GM12801 (cell line): ENCODE results near the gene SMG7.

Source experiments
- TF ChIP-seq, protein P1 (sequence below): IDR thresholded peaks from one replicate; pipeline ENCODE4 v1.5.1; 2011; ENCODE audit warnings: control low read depth; ENCODE audit not compliant: insufficient read length; ENCODE audit errors: extremely low read depth

SMG7 gene

DNA sequence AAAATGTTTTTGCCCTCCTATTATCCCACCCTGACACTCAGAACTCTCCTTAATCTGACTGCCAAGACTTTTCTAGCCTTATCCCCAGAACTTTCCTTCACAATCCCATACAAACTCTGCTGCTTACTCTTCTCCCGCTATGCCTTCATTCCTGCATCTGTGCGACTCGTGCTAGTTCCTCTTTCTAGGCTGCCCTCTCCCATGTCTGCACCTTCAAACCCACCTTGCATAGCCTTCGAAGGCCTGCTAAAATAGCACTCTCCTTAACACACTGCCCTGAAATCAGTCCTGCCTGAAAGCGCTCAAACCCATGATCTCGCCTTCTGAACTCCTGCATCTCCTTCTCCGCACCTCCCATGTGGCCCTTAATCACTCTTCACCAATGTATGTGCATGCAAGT, 120.4 kb downstream of the SMG7 start:
- TF ChIP-seq, protein P1, sequence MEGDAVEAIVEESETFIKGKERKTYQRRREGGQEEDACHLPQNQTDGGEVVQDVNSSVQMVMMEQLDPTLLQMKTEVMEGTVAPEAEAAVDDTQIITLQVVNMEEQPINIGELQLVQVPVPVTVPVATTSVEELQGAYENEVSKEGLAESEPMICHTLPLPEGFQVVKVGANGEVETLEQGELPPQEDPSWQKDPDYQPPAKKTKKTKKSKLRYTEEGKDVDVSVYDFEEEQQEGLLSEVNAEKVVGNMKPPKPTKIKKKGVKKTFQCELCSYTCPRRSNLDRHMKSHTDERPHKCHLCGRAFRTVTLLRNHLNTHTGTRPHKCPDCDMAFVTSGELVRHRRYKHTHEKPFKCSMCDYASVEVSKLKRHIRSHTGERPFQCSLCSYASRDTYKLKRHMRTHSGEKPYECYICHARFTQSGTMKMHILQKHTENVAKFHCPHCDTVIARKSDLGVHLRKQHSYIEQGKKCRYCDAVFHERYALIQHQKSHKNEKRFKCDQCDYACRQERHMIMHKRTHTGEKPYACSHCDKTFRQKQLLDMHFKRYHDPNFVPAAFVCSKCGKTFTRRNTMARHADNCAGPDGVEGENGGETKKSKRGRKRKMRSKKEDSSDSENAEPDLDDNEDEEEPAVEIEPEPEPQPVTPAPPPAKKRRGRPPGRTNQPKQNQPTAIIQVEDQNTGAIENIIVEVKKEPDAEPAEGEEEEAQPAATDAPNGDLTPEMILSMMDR: no peak

DNA sequence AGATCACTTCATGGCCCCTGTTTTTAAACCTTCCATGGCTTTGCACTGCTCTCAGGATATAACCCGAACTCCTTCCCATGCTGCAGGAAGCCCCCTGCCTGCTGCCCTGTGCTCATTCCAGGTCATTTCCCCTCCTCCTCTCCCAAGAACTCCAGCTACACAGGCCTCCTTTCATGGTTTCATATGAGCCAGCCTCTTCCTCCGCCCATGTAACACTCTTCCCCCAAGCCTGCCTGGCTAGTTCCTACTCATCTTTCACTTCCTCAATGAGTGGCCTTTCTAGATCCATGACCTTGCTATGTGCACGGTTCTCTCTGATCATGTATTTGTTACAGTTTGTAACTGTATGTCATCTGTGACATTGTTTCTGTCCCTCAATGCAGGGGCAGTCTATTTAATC, 121.1 kb downstream of the SMG7 start:
- TF ChIP-seq, protein P1: no peak

DNA sequence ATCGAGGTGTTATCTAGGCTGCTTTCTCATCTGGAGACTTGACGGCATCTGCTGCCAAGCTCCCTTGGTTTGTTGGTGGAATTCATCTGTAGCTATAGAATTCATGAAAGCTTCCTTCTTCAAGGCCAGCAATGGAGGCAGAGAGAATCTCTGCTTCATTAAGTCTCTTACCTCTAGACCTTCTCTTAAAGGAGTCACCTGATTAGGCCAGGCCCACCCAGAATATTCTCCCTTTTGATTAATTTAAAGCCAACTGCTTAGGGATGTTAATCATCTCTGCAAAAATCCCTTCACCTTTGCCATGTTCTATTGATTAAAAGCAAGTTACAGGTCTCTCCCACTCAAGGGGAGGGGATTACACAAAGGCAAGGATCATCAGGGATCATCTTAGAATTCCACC, 123.2 kb downstream of the SMG7 start:
- TF ChIP-seq, protein P1: no peak

DNA sequence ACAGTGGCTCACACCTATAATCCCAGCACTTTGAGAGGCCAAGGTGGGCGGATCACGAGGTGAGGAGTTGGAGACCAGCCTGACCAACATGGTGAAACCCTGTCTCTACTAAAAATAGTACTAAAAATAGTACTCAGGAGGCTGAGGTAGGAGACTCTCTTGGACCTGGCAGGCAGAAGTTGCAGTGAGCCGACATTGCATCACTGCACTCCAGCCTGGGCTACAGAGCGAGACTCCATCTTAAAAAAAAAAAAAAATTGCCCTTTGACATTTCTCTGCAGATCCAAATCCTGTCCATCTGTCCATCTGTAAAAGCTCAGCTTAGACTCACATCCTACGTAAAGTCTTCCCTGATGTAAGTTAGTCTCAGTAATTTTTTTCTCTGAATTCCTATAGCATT, 124.2 kb downstream of the SMG7 start:
- TF ChIP-seq, protein P1: no peak

DNA sequence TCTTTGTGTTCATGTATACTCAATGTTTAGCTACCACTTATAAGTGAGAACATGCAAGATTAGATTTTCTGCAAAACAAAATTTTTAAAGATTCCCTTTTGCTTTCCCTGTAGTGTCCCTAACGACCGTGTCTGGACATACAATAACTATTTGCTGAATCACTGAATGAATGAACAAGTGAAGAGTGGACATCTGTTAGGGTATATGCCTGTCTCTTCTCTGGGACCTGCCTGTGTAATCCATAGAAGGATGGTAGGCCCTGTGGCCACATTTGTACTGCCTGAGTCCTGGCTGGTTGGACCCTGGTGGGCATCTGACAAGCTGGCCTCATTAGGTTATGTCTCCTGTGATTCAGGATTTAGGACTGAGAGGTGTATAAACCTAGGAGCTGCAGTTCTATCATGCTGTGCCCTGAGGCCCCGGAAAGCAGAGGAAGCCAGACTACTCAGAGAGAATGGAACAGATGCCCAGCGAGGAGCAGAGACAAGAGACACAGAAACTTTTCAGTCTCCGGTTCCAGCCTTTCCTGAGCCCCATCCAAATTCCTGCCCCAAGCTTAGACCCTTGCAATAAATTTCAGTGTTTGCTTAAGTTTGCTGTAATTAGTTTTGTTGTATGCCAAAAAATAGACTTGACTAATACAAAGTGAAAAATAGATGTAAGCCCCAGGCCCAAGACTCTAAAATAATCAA, 125.5 kb downstream of the SMG7 start:
- TF ChIP-seq, protein P1: no peak

DNA sequence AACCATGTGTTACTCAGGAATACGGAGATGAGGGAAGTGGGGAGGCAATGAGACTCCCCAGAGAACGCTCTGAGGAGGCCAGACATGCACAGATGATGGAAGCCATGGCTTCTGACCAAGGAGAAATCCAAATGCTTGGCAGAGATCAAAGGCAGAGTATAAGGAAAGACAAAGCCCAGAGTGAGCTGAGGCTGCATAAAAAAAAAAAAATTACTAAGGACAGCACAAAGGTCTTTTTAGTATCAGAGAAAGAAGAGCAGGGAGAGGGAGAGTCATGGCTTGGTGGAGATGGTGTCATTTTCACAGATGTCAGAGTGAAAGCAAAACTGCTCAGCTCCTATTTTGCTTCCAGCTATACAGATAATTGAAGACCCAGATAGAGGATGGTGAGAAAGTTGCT, 126.1 kb downstream of the SMG7 start:
- TF ChIP-seq, protein P1: no peak

DNA sequence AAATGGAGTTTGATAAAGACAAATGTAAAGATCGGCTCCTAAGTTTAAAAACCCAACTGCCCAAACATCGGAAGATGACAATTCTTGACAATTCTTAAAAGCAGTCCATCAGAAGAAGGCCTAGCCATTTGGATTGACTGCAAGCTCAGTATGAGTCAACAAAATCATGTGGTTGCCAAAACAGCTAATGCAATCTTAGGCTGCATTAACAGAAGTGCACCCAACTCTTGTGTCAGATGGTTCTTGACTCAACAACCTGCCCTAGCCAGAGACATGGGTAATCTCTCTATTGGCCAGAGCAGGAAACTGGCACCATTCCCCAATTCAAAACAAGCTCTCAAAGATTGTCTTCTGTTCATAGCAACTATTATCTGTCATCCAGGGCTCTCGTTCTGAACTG, 127.8 kb downstream of the SMG7 start:
- TF ChIP-seq, protein P1: no peak

DNA sequence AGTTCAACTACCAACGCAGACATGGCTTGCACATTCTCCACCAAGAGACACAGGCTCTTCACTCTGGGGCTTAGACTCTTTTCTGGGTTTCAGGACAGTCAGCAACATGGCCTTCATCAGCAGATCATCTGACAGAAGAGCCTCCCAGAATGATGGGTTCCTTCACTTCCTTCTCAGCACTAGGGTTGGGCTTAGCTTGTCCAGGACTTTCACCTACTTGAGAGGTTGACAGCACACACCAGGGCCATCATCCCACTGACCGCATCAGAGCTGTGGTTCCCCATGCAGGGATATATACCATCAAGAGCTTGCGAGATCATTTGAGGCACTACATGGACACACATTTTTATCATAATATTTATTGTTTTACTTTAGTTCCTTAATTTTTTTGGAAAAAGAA, 128.3 kb downstream of the SMG7 start:
- TF ChIP-seq, protein P1: no peak
